Measurements from ENCODE around the gene ALKBH4. TPM values are rescaled to one million over a fixed set of nuclear protein-coding genes. Genes with fewer than 3 reads are reported as not detected.

The ALKBH4 gene
- total and polyA plus RNA-seq, 3 donors from 2014 or later: 9.3 to 27.7 (median 26.7) TPM

GRCh38 chr7:102433219-102434038 lies 31.2 kb downstream of the ALKBH4 start, which contains the start of gene ORAI2:
Gene ORAI2, plus strand, starts transcription at chr7:102433575. Its CDS starts 5,382 bp downstream, at chr7:102438957.
- intact Hi-C loops (cut with DNase I; ENCODE audit: low total_unique reads): no loop called here
- Histone ChIP-seq H3K27me3 (no peaks in the 10 kb centered on the region), H3K9me3 (no peaks in the 10 kb centered on the region), H3K4me1 (peaks cover 6% of the 10 kb centered on the region), H3K27ac (peak within 1 kb of the TSS in 1 of 2 donors; percentile 64), H3K4me3 (peak within 1 kb of the TSS; percentile 71 to 73), H3K36me3 (ENCODE audit: low read depth, missing control alignments) (no peaks in the 10 kb centered on the region)
- WGBS, 2 donors: 0 to 1% methylated on average over 4 to 44 of the region's 90 CpGs
- TF ChIP-seq POLR2A (IDR thresholded peaks at IDR 0.05): no peak
- no peak for TF ChIP-seq CTCF (IDR thresholded peaks at IDR 0.05)
- DNase-seq: peak; percentile 83

DNA sequence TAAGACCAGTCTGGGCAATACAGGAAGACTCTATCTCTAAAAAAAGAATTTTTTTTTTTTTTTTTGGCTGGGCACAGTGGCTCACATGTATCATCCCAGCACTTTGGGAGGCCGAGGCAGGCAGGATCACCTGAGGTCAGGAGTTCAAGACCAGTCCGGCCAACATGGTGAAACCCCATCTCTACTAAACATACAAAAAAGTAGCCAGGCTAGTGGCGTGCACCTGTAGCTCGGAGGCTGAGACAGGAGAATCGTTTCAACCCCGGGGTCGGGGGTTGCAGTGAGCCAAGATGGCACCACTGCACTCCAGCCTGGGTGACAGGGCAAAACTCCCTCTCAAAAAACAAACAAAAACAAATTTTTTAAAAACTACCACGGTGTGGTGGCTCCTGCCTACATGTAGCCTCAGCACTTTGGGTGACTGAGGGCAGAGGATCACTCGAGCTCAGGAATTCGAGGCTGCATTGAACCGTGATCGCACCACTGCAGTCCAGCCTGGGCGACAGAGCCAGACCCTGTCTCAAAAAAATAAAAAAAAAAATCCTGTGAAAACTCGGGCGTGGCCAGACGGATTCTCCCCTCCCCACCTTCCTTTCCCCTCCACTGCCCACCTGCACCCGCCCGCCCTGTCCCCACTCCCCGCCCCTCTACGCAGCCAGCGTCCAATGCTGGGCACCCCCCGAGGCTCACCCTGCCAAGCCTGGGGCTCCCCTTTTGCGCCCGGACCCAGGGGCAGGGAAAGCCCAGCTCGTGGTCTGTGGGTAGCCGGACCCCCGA lies 32.0 kb downstream of the ALKBH4 start:
- WGBS, 2 donors: 26 to 31% methylated on average over 23 to 25 of the region's 27 CpGs
- Histone ChIP-seq H3K27ac (peak overlapping the region in 1 of 2 donors; percentile 64), H3K9me3 (no peaks in the 10 kb centered on the region), H3K36me3 (ENCODE audit: low read depth, missing control alignments) (no peaks in the 10 kb centered on the region), H3K4me1 (peaks cover 6% of the 10 kb centered on the region), H3K4me3 (peak overlapping the region; percentile 71 to 73), H3K27me3 (no peaks in the 10 kb centered on the region)
- intact Hi-C loops (cut with DNase I; ENCODE audit: low total_unique reads): no loop called here
- DNase-seq: no peak
- TF ChIP-seq CTCF (IDR thresholded peaks at IDR 0.05) (no peak), POLR2A (IDR thresholded peaks at IDR 0.05) (no peak)

GRCh38 chr7:102431617-102432298 lies 32.9 kb downstream of the ALKBH4 start:
- H3K27ac ChIP-seq: no peak overlapping the region
- H3K36me3 ChIP-seq (ENCODE audit: low read depth, missing control alignments): no peaks in the 10 kb centered on the region
- H3K9me3 ChIP-seq: no peaks in the 10 kb centered on the region
- intact Hi-C loops (cut with DNase I; ENCODE audit: low total_unique reads): no loop called here
- 62 to 63% methylated on average over 17 of the region's 17 CpGs for WGBS, 2 donors
- H3K4me1 ChIP-seq: peaks cover 6% of the 10 kb centered on the region
- H3K27me3 ChIP-seq: no peaks in the 10 kb centered on the region
- DNase-seq: no peak
- TF ChIP-seq POLR2A (IDR thresholded peaks at IDR 0.05) (no peak), CTCF (IDR thresholded peaks at IDR 0.05) (no peak)
- no peak overlapping the region for H3K4me3 ChIP-seq

DNA sequence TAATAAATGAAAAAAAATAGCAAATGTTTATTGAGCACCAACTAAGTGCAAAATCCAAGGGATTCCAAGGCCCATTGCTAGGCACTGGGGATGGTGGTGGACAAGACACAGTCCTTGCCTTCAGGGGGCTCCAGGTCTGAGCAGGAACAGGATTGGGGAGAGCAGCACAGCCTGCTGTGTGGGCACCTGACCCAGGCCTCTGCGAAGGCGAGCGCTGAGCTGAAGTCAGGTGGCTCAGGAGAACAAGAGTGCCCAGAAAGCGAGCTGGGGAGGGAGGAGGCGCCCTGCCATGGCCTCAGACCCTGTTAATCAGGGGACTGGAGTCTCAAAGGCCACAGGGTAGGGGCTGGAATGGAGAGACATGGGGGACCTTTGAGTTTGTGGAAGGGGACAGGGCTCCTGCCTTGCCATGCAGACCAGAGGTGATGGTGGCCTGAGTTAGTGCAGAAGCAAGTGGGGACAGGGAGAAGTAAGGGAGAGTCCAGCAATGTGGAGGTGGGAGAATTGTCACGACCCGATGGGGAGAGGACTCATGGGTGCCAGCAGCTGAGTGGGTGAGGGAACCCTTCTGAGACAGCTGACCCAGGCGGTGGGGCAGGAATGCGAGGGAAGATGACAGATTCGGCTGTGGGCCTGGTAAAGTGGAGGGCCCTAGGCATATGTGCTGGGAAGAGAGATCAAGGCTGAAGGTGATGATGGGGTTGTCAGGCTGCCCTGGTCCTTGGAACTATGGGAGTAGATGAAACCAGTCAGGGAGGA lies 35.3 kb downstream of the ALKBH4 start:
- no peaks in the 10 kb centered on the region for H3K9me3 ChIP-seq
- intact Hi-C loops (cut with DNase I; ENCODE audit: low total_unique reads): no loop called here
- H3K36me3 ChIP-seq (ENCODE audit: low read depth, missing control alignments): no peaks in the 10 kb centered on the region
- no peaks in the 10 kb centered on the region for H3K27me3 ChIP-seq
- no peak overlapping the region for H3K27ac ChIP-seq
- TF ChIP-seq CTCF (IDR thresholded peaks at IDR 0.05): no peak
- 89 to 97% methylated on average over 10 of the region's 10 CpGs for WGBS, 2 donors
- DNase-seq: no peak
- peaks cover 6% of the 10 kb centered on the region for H3K4me1 ChIP-seq
- no peak overlapping the region for H3K4me3 ChIP-seq
